ENCODE measurements around the gene EIF4G3. TPM values are rescaled to one million over a fixed set of nuclear protein-coding genes. Genes with fewer than 3 reads are reported as not detected.
"Not testable (repeated sequence)": the region's sequence is repeated elsewhere in the genome, so short reads cannot be mapped to it uniquely, and the experiment has no call there.

Gene EIF4G3
- total RNA-seq, 1 donor from 2014 or later, result 81.3 TPM

- Mint-ChIP-seq H3K36me3 (ENCODE audit: low read depth) (no peaks in the 10 kb centered on the region), H3K27ac (no peak overlapping the region), H3K4me1 (peaks cover 30% of the 10 kb centered on the region), H3K9me3 (no peaks in the 10 kb centered on the region), H3K4me3 (no peak overlapping the region), H3K27me3 (no peaks in the 10 kb centered on the region)
- no peak for DNase-seq
- intact Hi-C loops (cut with micrococcal nuclease), result no loop called here
- ChIA-PET CTCF (interaction anchor here (3.2 kb wide), 1 partner anchor 10 kb away, joined by 24 read pairs; no protein-coding TSS in a partner anchor), POLR2A (interaction anchor here (0.6 to 1.5 kb wide), 6 partner anchors 9 to 934 kb away, joined by 3 to 13 read pairs (median 3); no protein-coding TSS in a partner anchor)
- ATAC-seq (ENCODE audit: low read depth), result no peak
- TF ChIP-seq CTCF (IDR thresholded peaks at IDR 0.05), result no peak
These were observed 8.6 kb upstream of the EIF4G3 start for GRCh38 chr1:21185221-21185731.

- DNase-seq (no peak), ATAC-seq (ENCODE audit: low read depth) (peak; percentile 91)
- H3K4me3 Mint-ChIP-seq, result peak overlapping the region; percentile 56
- no peaks in the 10 kb centered on the region for H3K27me3 Mint-ChIP-seq
- ChIA-PET CTCF (interaction anchor here (1.0 to 3.2 kb wide), 2 partner anchors 11 to 487 kb away, joined by 4 to 24 read pairs; no protein-coding TSS in a partner anchor), POLR2A (interaction anchor here (0.5 to 1.5 kb wide), 7 partner anchors 11 to 841 kb away, joined by 3 to 13 read pairs (median 3); no protein-coding TSS in a partner anchor)
- intact Hi-C loops (cut with micrococcal nuclease), result no loop called here
- H3K4me1 Mint-ChIP-seq, result peaks cover 30% of the 10 kb centered on the region
- no peaks in the 10 kb centered on the region for H3K36me3 Mint-ChIP-seq (ENCODE audit: low read depth)
- no peak for TF ChIP-seq CTCF (IDR thresholded peaks at IDR 0.05)
- no peaks in the 10 kb centered on the region for H3K9me3 Mint-ChIP-seq
- peak overlapping the region; percentile 83 for H3K27ac Mint-ChIP-seq
These were observed 7.6 kb upstream of the EIF4G3 start for GRCh38 chr1:21184276-21184675.

- H3K4me1 Mint-ChIP-seq, result peaks cover 32% of the 10 kb centered on the region
- intact Hi-C loops (cut with micrococcal nuclease), result no loop called here
- H3K27me3 Mint-ChIP-seq, result no peaks in the 10 kb centered on the region
- no peak overlapping the region for H3K27ac Mint-ChIP-seq
- no peak for ATAC-seq (ENCODE audit: low read depth)
- no peak for TF ChIP-seq CTCF (IDR thresholded peaks at IDR 0.05)
- DNase-seq, result no peak
- H3K4me3 Mint-ChIP-seq, result no peak overlapping the region
- CTCF ChIA-PET, result interaction anchor here (1.3 kb wide), 1 partner anchor 13 kb away, joined by 8 read pairs; no protein-coding TSS in a partner anchor
- no peaks in the 10 kb centered on the region for H3K9me3 Mint-ChIP-seq
- POLR2A ChIA-PET, result no interaction called here
- H3K36me3 Mint-ChIP-seq (ENCODE audit: low read depth), result no peaks in the 10 kb centered on the region
These were observed 5.6 kb upstream of the EIF4G3 start for GRCh38 chr1:21182181-21182731.

GRCh38 chr1:21178271-21178670 is 1.6 kb upstream of the EIF4G3 start:
- not testable (repeated sequence) for DNase-seq; H3K9me3 Mint-ChIP-seq; ATAC-seq (ENCODE audit: low read depth); H3K4me3 Mint-ChIP-seq; H3K27me3 Mint-ChIP-seq; H3K27ac Mint-ChIP-seq
- Mint-ChIP-seq H3K36me3 (ENCODE audit: low read depth) (peaks cover 12% of the 10 kb centered on the region), H3K4me1 (peaks cover 31% of the 10 kb centered on the region)
- intact Hi-C loops (cut with micrococcal nuclease), result loop anchor here (5.0 kb wide), 2 partner anchors 114 to 156 kb away; partner anchors contain the start of gene ECE1
- POLR2A ChIA-PET, result interaction anchor here (0.6 to 0.7 kb wide), 3 partner anchors 15 to 230 kb away, joined by 3 to 4 read pairs (median 3); no protein-coding TSS in a partner anchor
- CTCF ChIA-PET, result interaction anchor here (1.7 kb wide), 1 partner anchor 17 kb away, joined by 8 read pairs; no protein-coding TSS in a partner anchor

GRCh38 chr1:21175670-21176581 is 771 bp downstream of the EIF4G3 start:
- TF ChIP-seq CTCF (IDR thresholded peaks at IDR 0.05), result no peak
- peaks cover 20% of the 10 kb centered on the region for H3K36me3 Mint-ChIP-seq (ENCODE audit: low read depth)
- ChIA-PET CTCF (interaction anchor here (1.1 kb wide), 1 partner anchor 19 kb away, joined by 5 read pairs; no protein-coding TSS in a partner anchor), POLR2A (interaction anchor here (0.5 to 1.1 kb wide), 6 partner anchors 9 to 479 kb away, joined by 3 to 6 read pairs (median 3); partner anchors contain the start of gene HP1BP3)
- peak overlapping the region; percentile 91 for H3K4me3 Mint-ChIP-seq
- H3K27me3 Mint-ChIP-seq, result no peaks in the 10 kb centered on the region
- intact Hi-C loops (cut with micrococcal nuclease), result loop anchor here (1.0 to 5.0 kb wide), 4 partner anchors 11 to 389 kb away; partner anchors contain the start of genes ECE1 and HP1BP3
- peak overlapping the region; percentile 92 for H3K27ac Mint-ChIP-seq
- H3K9me3 Mint-ChIP-seq, result no peaks in the 10 kb centered on the region
- peak; percentile 54 for DNase-seq
- peaks cover 32% of the 10 kb centered on the region for H3K4me1 Mint-ChIP-seq
- peak; percentile 1 for ATAC-seq (ENCODE audit: low read depth)
